SK-MEL-5 (cell line): ENCODE measurements around the gene CATSPERZ. TPM values are rescaled to one million over a fixed set of nuclear protein-coding genes. Genes with fewer than 3 reads are reported as not detected.
A peak's percentile ranks its signal among the peaks of the same experiment; 100 is the strongest.

ENCODE experiments used
- DNase-seq: peaks from one replicate; pipeline ENCODE4 v3.0.0-alpha.2; 2016; ENCODE audit warnings: low read depth, low spot score
- in situ Hi-C: cut with HindIII; loops from 2 replicates; pipeline ENCODE4 v1.10.0; 2016; ENCODE audit warnings: low sequenced_read_pairs, high pct_unique_total_duplicates, low pct_unique_long_range_greater_than_20kb
- small RNA-seq, 2 experiments: library from RNA; depleted of rRNA; stranded (forward); fragments of <200 nt; gene quantifications; one replicate each; pipeline ENCODE3, GENCODE V24; 2014
- total RNA-seq: library from RNA; depleted of rRNA; stranded (reverse); fragments of >200 nt; shearing (Covaris generic); gene quantifications from 2 replicates; pipeline ENCODE4 v1.2.3, GENCODE V29; 2014; rRNA removed

Gene CATSPERZ
- total RNA-seq, 1 experiment from 2014 or later = 0.45 TPM

GRCh38 chr11:64342869-64343745, 42.9 kb downstream of the CATSPERZ start:
- no peak for DNase-seq
- in situ Hi-C loops = no loop called here

GRCh38 chr11:64343767-64344559, 43.8 kb downstream of the CATSPERZ start:
- DNase-seq = peak; percentile 39
- in situ Hi-C loops = no loop called here

GRCh38 chr11:64344787-64345186, 44.6 kb downstream of the CATSPERZ start:
- DNase-seq = no peak
- in situ Hi-C loops = no loop called here

GRCh38 chr11:64347193-64347867, 47.2 kb downstream of the CATSPERZ start:
- no peak for DNase-seq
- in situ Hi-C loops = no loop called here

- in situ Hi-C loops = no loop called here
- DNase-seq = no peak
Measured at GRCh38 chr11:64348383-64349024, 48.3 kb downstream of the CATSPERZ start.

GRCh38 chr11:64349025-64349387, 48.8 kb downstream of the CATSPERZ start:
- no peak for DNase-seq
- in situ Hi-C loops = no loop called here

- in situ Hi-C loops = no loop called here
- no peak for DNase-seq
Measured at GRCh38 chr11:64349404-64349803, 49.2 kb downstream of the CATSPERZ start.

GRCh38 chr11:64351136-64351631, 51.0 kb downstream of the CATSPERZ start:
- in situ Hi-C loops = no loop called here
- no peak for DNase-seq

GRCh38 chr11:64352099-64352994, 52.2 kb downstream of the CATSPERZ start:
- DNase-seq = no peak
- in situ Hi-C loops = no loop called here

- in situ Hi-C loops = no loop called here
- DNase-seq = no peak
Measured at GRCh38 chr11:64352995-64353714, 53.0 kb downstream of the CATSPERZ start.

- in situ Hi-C loops = no loop called here
- DNase-seq = no peak
Measured at GRCh38 chr11:64353715-64354506, 53.8 kb downstream of the CATSPERZ start.

Small RNA genes lying within 50 kb of the gene (small RNA-seq; reads per million reads assigned to genes)
- 0 reads per million in 2 experiments for gene MIR7155
- gene RF00019 = 0 reads per million in 2 experiments

Other genes with a start within 250 kb of the CATSPERZ start
- 15.0 and 15.7 TPM in 2 replicates for gene MACROD1, start 134.2 kb upstream of the CATSPERZ start, total RNA-seq
- gene STIP1, start 114.2 kb upstream of the CATSPERZ start, total RNA-seq = 218 and 248 TPM in 2 replicates
- 0.13 and 0.29 TPM in 2 replicates for gene FERMT3, start 93.6 kb upstream of the CATSPERZ start, total RNA-seq
- gene TRPT1, start 74.2 kb upstream of the CATSPERZ start, total RNA-seq = 30.7 and 35.6 TPM in 2 replicates
- 50.4 and 52.1 TPM in 2 replicates for gene NUDT22, start 74.1 kb upstream of the CATSPERZ start, total RNA-seq
- 4.3 and 6.5 TPM in 2 replicates for gene DNAJC4, start 69.8 kb upstream of the CATSPERZ start, total RNA-seq
- gene VEGFB, start 65.8 kb upstream of the CATSPERZ start, total RNA-seq = 37.3 and 40.1 TPM in 2 replicates
- gene FKBP2, start 59.3 kb upstream of the CATSPERZ start, total RNA-seq = 78.1 and 107 TPM in 2 replicates
- gene PPP1R14B, start 53.4 kb upstream of the CATSPERZ start, total RNA-seq = 138 and 162 TPM in 2 replicates
- 10.4 and 12.1 TPM in 2 replicates for gene PLCB3, start 48.8 kb upstream of the CATSPERZ start, total RNA-seq
- gene BAD, start 15.7 kb upstream of the CATSPERZ start, total RNA-seq = 18.7 and 19.3 TPM in 2 replicates
- 7.9 TPM in 2 replicates for gene GPR137, start 14.5 kb upstream of the CATSPERZ start, total RNA-seq
- gene KCNK4, start 9.1 kb upstream of the CATSPERZ start, total RNA-seq = not detected in 2 replicates
- gene ESRRA, start 5.2 kb downstream of the CATSPERZ start, total RNA-seq = 48.4 and 56.1 TPM in 2 replicates
- gene TRMT112, start 17.2 kb downstream of the CATSPERZ start, total RNA-seq = 113 and 127 TPM in 2 replicates
- 206 and 215 TPM in 2 replicates for gene PRDX5, start 17.8 kb downstream of the CATSPERZ start, total RNA-seq
- gene CCDC88B, start 39.8 kb downstream of the CATSPERZ start, total RNA-seq = 1.3 and 2.0 TPM in 2 replicates
- 40.3 and 42.0 TPM in 2 replicates for gene RPS6KA4, start 58.8 kb downstream of the CATSPERZ start, total RNA-seq